Measurements from ENCODE around the gene LMBR1L. TPM values are rescaled to one million over a fixed set of nuclear protein-coding genes. Genes with fewer than 3 reads are reported as not detected.

The LMBR1L gene
- total and polyA plus RNA-seq, 2 experiments from 2014 or later = 51.3 to 52.9 TPM

- TF ChIP-seq CTCF (IDR thresholded peaks at IDR 0.05; ENCODE audit: low read depth, low read length) = no peak
- H3K4me3 ChIP-seq = no peak overlapping the region
- no peaks in the 10 kb centered on the region for H3K36me3 ChIP-seq
- no peaks in the 10 kb centered on the region for H3K4me1 ChIP-seq (ENCODE audit: low read depth)
- H3K9me3 ChIP-seq (ENCODE audit: low read depth) = no peaks in the 10 kb centered on the region
- DNase-seq (ENCODE audit: low read depth in 1 of 2, low spot score in 1 of 2) = no peak
- H3K27ac ChIP-seq = no peak overlapping the region
- H3K27me3 ChIP-seq = no peaks in the 10 kb centered on the region
Observed at GRCh38 chr12:49079793-49080192, 30.9 kb downstream of the LMBR1L start.

GRCh38 chr12:49070971-49071370 is 39.7 kb downstream of the LMBR1L start:
- no peak for DNase-seq (ENCODE audit: low read depth in 1 of 2, low spot score in 1 of 2)
- Histone ChIP-seq H3K4me3 (no peak overlapping the region), H3K27me3 (no peaks in the 10 kb centered on the region), H3K36me3 (no peaks in the 10 kb centered on the region), H3K9me3 (ENCODE audit: low read depth) (no peaks in the 10 kb centered on the region), H3K27ac (no peak overlapping the region), H3K4me1 (ENCODE audit: low read depth) (peaks cover 3% of the 10 kb centered on the region)
- TF ChIP-seq CTCF (IDR thresholded peaks at IDR 0.05; ENCODE audit: low read depth, low read length) = no peak

GRCh38 chr12:49069507-49070346 is 40.9 kb downstream of the LMBR1L start, which contains the start of gene RHEBL1:
Gene RHEBL1, minus strand, starts transcription at chr12:49069979. Its CDS starts 194 bp downstream, at chr12:49069785.
- DNase-seq (ENCODE audit: low read depth in 1 of 2, low spot score in 1 of 2) = peak; percentile 98 to 99
- no peaks in the 10 kb centered on the region for H3K36me3 ChIP-seq
- H3K27ac ChIP-seq = no peak within 1 kb of the TSS
- peaks cover 3% of the 10 kb centered on the region for H3K4me1 ChIP-seq (ENCODE audit: low read depth)
- no peaks in the 10 kb centered on the region for H3K27me3 ChIP-seq
- no peak for TF ChIP-seq CTCF (IDR thresholded peaks at IDR 0.05; ENCODE audit: low read depth, low read length)
- H3K9me3 ChIP-seq (ENCODE audit: low read depth) = no peaks in the 10 kb centered on the region
- peak within 1 kb of the TSS; percentile 83 for H3K4me3 ChIP-seq

GRCh38 chr12:49068879-49069506 is 41.7 kb downstream of the LMBR1L start:
- H3K27me3 ChIP-seq = no peaks in the 10 kb centered on the region
- no peak overlapping the region for H3K27ac ChIP-seq
- no peaks in the 10 kb centered on the region for H3K36me3 ChIP-seq
- no peak for DNase-seq (ENCODE audit: low read depth in 1 of 2, low spot score in 1 of 2)
- TF ChIP-seq CTCF (IDR thresholded peaks at IDR 0.05; ENCODE audit: low read depth, low read length) = no peak
- H3K4me1 ChIP-seq (ENCODE audit: low read depth) = peaks cover 3% of the 10 kb centered on the region
- no peaks in the 10 kb centered on the region for H3K9me3 ChIP-seq (ENCODE audit: low read depth)
- H3K4me3 ChIP-seq = peak overlapping the region; percentile 83

GRCh38 chr12:49066120-49066519 is 44.5 kb downstream of the LMBR1L start:
- H3K36me3 ChIP-seq = no peaks in the 10 kb centered on the region
- no peak for DNase-seq (ENCODE audit: low read depth in 1 of 2, low spot score in 1 of 2)
- TF ChIP-seq CTCF (IDR thresholded peaks at IDR 0.05; ENCODE audit: low read depth, low read length) = no peak
- no peak overlapping the region for H3K4me3 ChIP-seq
- H3K27me3 ChIP-seq = no peaks in the 10 kb centered on the region
- no peaks in the 10 kb centered on the region for H3K9me3 ChIP-seq (ENCODE audit: low read depth)
- H3K27ac ChIP-seq = no peak overlapping the region
- H3K4me1 ChIP-seq (ENCODE audit: low read depth) = peaks cover 3% of the 10 kb centered on the region
